HL-60 (cell line): Measurements from ENCODE around the gene FAXC.

Source experiments
- DNase-seq, 2 experiments: peaks; one replicate each; pipeline ENCODE4 v3.0.0-alpha.2; 2010 to 2020; ENCODE audit warnings: low read depth in 1 of 2, low spot score in 1 of 2
- H3K27ac ChIP-seq: fragments of 250-450 bp; sonication (Bioruptor Pico); replicated peaks from 2 replicates; pipeline ENCODE4 v1.5.1; 2020; ENCODE audit warnings: mild to moderate bottlenecking, moderate library complexity
- H3K27me3 ChIP-seq: fragments of 250-450 bp; sonication (Bioruptor Pico); 2 replicates; pipeline ENCODE4 v1.5.1; 2021; ENCODE audit warnings: mild to moderate bottlenecking, moderate library complexity; ENCODE audit not compliant: insufficient read depth, poor library complexity, severe bottlenecking
- H3K4me3 ChIP-seq: replicated peaks from 2 replicates; pipeline ENCODE4 v1.5.1; 2011; ENCODE audit warnings: mild to moderate bottlenecking, control low read depth, low read length; ENCODE audit not compliant: insufficient read depth
- CTCF ChIP-seq: IDR thresholded peaks from one replicate; pipeline ENCODE4 v1.5.1; 2011; ENCODE audit warnings: low read length, control low read depth, inconsistent platforms; ENCODE audit not compliant: insufficient read depth
- GABPA ChIP-seq: IDR thresholded peaks from 2 replicates; pipeline ENCODE4 v1.6.1; 2012; ENCODE audit warnings: low read depth
- POLR2AphosphoS5 ChIP-seq: IDR thresholded peaks from 2 replicates; pipeline ENCODE4 v1.6.1; 2012; ENCODE audit warnings: low read depth
- REST ChIP-seq: IDR thresholded peaks from 2 replicates; pipeline ENCODE4 v1.6.1; 2012; ENCODE audit warnings: low read depth; ENCODE audit not compliant: insufficient replicate concordance
- SPI1 ChIP-seq: IDR thresholded peaks from 2 replicates; pipeline ENCODE4 v1.6.1; 2012; ENCODE audit warnings: low read depth, mild to moderate bottlenecking, borderline replicate concordance

FAXC gene

GRCh38 chr6:99285881-99286280 lies 63.6 kb downstream of the FAXC start:
- TF ChIP-seq SPI1 (no peak), GABPA (no peak), CTCF (no peak), POLR2AphosphoS5 (no peak), REST (no peak)
- no peaks in the 10 kb centered on the region for H3K27me3 ChIP-seq
- no peak overlapping the region for H3K4me3 ChIP-seq
- no peak for DNase-seq
- no peak overlapping the region for H3K27ac ChIP-seq

- H3K4me3 ChIP-seq = no peak overlapping the region
- peaks cover 3% of the 10 kb centered on the region for H3K27me3 ChIP-seq
- H3K27ac ChIP-seq = no peak overlapping the region
- no peak for TF ChIP-seq SPI1
- no peak for TF ChIP-seq POLR2AphosphoS5
- peak; percentile 31 for TF ChIP-seq CTCF
- TF ChIP-seq REST = no peak
- no peak for TF ChIP-seq GABPA
- DNase-seq = no peak
Measured at GRCh38 chr6:99282479-99283062, 66.9 kb downstream of the FAXC start.

- DNase-seq = no peak
- TF ChIP-seq POLR2AphosphoS5 (no peak), CTCF (no peak), GABPA (no peak)
- no peak overlapping the region for H3K4me3 ChIP-seq
Measured at GRCh38 chr6:99276747-99277146, 72.7 kb downstream of the FAXC start.

GRCh38 chr6:99270826-99271225 lies 78.6 kb downstream of the FAXC start:
- TF ChIP-seq POLR2AphosphoS5 (no peak), CTCF (no peak), GABPA (no peak), SPI1 (no peak), REST (no peak)
- peaks cover 7% of the 10 kb centered on the region for H3K27me3 ChIP-seq
- H3K27ac ChIP-seq = no peak overlapping the region
- no peak overlapping the region for H3K4me3 ChIP-seq
- no peak for DNase-seq

More at GRCh38 chr6:99276747-99277146, 72.7 kb downstream of the FAXC start:
- H3K27me3 ChIP-seq = peaks cover 10% of the 10 kb centered on the region
- no peak overlapping the region for H3K27ac ChIP-seq
